HG03469 (cell line): ENCODE data around the gene LMF2.

ENCODE experiments used
- ATAC-seq: cut with Tn5 transposase; IDR thresholded peaks from one replicate; pipeline ENCODE4 v1.9.1; 2021; ENCODE audit warnings: mild to moderate bottlenecking, moderate library complexity, moderate number of reproducible peaks; ENCODE audit not compliant: unreplicated experiment

Gene LMF2

DNA sequence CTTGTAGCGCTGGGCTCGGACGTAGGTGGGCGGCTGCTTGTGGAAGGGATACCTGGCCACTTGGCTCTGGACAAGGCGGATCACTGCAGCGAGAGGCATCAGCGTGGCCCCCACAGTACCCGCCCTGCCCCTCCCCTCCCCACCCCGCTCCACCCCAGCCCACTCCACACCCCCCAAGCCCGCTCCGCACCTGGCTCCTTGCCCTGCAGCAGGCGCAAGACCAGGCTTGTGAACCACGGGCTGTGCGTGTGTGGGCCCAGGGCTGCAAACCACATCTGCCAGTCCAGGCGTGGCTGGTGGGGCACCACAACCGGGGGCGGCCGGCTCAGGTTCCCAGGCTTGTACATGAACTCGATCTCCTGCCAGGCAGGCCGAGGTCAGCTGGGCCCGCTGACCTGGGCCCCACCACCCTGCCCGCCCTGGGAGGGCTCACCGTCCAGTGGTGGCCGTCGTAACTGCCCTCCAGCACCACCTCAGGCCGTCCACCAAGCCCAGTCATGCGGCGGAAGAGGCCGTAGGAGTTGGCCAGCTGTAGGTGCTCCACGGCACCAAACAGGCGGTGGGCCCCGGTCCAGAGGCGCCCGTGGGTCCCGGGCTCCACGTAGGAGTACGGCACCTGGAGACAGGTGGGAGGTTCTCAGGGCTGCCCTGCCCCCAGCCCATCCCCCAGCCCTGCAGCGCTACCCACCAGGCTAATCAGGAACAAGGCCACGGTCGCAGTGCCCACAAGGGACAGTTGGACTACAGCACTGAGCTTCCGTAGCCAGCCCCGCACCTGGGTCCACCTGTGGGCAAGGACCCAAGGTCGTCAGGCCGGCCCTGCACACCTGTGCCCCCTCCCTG, 2.9 kb downstream of the LMF2 start:
- ATAC-seq: no peak

DNA sequence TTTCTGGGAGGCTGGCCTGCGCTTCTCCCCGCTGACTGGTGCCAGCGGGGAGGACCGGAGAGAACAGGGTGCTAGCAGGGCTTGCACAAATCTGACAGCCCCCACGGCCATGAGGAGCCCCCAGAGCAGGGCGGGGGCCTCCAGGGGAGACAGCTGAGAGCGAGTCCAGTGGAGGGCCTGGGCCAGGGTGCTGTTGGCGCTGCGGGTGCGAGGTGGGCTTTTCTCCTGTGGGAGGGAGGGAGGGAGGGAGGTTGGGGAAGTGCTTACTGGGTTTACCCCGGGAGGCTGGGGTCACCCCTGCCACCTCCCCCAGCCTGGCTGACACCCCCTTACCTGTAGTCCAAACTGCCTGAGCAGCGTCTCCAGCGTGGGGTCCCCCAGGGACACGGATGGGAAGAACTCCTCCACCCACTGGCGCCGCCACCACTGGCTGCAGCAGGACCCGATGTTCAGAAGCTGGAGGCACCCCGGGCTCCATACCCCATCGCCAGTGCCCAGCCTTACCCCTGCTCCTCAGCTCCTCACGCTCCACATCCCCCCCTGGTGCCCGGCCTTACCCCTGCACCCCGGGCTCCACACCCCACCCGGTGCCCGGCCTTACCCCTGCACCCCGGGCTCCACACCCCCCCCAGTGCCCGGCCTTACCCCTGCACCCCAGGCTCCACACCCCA, 3.9 kb downstream of the LMF2 start:
- no peak for ATAC-seq

DNA sequence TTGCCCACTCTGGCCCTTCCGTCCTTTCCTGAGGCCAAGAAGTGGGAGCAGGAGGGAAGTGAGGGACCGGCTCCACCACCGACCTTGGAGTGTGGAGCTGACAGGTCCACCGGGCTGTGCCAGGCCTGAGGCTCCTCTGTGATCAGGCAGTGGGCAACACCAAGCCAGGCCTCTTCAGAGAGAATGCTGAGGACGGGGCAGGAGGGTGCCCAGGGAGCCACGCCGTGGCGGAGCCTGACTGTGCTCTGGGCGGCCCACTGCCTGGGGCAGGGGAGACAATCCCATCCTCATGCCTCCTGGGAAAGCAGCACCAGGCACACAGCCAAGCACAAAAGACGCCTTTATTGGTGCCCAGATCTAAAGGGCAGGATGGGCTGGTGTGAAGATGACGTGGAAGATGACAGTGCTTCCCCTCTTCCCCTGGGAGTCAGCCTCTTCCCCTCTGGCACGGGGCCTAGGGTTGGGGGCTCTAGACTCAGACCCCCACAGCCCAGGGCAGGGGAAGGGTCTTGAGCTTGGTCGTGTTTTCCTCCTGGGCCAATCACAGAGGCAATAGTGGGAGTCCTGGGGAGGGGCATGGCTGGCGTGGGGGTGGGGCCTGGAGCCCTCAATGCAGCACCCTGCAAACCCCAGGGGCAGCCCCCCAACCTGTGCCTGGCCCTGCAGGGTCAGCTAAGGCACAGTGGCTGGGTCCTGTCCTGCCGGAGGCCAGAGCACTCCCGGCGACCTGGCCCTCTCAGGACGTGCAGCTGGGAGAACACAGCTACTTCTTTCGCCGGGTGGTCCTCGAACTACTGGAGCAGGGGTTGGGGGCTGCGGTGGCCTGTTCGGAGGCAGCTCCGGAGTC, 4.7 kb downstream of the LMF2 start:
- ATAC-seq: no peak

DNA sequence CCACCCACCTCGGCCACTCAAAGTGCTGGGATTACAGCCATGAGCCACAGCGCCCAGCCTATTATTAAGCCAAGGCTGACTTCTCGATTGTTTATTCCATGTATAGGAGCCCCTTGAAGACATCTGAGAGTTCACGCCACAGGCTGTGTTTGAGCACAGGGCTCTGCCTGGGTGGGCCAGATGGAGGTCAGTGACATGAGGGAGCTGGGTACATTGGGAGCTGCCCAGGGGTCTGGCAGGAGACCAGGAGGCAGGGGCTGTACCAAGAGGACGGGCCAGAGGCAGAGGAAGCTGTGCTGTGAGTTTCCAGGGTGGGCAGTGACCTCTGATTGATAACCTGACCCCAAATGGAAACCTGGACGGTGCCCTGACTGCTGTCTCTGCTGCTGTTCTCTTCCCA, 5.4 kb downstream of the LMF2 start:
- ATAC-seq: no peak

DNA sequence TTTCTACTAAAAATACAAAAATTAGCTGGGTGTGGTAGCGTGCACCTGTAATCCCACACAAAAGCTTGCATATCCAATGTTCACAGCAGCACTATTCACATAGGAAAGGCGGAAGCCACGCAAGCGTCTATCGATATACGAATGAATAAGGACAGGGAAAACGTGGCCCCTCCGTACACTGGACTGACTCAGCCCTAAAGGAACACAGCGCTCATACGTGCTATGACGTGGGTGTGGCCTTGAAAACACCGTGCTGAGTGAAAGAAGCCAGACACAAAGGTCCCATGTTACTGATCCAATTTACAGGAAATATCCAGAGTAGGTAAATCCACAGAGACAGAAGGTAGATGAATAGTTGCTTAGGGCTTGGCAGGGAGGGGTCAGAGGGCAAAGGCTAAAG, 7.0 kb downstream of the LMF2 start:
- ATAC-seq: no peak

DNA sequence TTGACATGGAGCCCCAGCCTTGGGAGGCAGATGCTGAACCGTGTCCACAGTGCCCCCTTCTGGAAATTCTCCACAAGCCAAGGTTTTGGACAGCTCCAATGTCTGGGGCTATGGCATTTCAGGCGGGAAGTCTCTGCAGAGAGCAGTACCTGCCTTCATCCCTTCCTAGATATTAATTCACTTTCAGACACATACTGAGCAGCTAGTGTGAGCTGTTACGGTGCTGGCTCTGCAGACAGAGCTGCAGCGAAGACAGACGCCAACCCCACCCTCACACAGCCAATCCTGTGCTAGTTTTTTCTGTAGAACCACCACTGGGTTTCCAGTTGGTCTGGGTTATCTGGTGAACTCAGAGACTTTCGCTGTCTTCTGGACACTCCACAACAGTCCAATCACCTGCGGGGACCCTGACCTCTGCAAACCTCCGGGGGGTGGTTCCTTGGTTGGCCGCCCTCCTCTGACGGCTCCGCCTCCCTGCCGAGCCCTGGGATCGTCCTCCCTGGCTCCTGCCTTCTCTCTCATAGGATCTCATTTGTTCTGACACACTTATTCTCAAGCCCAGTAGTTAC, 9.1 kb downstream of the LMF2 start:
- ATAC-seq: no peak

DNA sequence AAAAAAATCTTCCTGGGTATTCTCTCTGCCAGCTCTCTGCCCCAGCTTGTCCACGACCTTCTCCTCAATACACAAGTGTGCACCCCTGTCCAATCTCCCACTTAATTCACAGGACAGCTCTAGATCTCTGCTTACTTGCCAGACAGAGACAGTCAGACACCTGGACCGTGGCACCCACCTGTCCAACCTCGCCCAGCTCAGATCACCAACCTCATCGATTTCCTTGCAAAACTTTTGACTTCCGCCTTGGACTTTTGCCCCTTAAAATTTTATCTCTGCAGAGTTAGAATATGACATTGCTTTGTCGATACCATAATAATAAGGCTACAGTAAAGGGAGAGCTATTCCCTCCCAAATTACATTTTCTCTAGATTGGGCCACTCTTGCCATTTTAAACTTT, 10.4 kb downstream of the LMF2 start:
- no peak for ATAC-seq

DNA sequence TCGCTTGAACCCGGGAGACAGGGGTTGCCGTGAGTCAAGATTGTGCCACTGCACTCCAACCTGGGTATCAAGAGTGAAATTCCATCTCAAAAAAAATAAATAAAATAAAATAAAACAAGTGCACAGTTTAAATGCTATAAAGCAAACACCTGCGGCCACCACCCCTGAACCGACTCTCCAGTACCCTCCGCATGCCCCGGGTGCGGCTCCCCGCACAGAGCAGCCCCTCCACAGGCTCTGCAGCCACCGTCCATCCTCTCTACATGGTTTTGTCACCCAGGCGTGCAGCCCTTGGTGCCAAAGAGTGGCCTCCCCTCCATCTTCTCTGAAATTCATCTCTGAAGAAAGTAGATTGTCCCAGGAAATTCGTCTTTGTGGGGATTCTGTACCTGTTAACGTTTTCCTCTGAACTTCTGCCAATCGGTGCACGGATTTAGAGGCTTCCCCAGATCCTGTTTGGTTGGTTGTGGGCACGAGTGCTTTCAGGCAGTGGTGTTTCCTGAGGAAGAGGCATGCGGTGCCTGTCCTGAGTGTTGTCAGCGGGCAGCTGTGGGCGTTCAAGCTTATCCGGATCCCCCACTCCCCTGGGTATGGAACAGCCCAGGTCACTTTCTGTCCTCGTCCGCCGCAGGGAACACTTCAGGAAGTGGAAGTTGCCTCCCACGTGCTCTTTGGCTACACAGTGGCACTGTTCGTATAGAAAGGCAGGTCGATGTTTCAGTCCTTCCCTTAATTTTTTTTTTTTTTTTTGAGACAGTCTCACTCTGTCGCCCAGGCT, 16.8 kb downstream of the LMF2 start:
- no peak for ATAC-seq

DNA sequence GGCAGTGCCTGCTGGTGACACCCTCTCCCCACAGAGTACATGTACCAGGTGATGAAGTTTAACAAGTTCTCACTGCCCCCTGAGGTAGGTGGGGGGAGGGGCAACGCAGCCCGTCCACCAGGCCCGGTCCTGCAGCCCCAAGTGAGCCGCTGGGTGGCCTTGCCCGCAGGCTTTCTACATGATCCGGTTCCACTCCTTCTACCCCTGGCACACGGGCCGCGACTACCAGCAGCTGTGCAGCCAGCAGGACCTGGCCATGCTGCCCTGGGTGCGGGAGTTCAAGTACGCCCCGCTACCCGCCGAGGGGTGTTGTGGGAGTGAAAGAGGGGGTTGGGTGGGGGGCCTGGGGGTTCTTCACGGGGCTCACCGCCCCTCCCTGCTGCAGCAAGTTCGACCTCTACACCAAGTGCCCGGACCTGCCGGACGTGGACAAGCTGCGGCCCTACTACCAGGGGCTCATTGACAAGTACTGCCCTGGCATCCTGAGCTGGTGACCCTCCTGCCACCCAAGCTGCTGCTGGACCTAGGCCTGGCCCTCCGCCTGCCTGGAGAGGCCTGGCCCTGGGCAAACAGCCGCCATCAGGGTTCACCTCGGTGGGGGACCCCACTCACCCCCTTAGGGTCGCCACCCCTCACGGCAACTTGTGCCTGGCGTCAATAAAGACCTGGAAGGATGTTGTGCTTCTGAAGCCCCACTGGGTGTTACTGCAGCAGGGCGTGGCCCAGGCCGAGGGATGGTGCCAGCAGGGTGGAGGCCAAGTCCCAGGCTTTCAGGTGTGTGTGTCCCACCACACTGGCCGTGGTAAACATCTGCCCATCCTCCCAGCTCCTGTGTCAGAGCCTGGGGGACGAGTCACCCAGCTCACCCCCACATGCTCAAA, 17.9 kb downstream of the LMF2 start:
- no peak for ATAC-seq

DNA sequence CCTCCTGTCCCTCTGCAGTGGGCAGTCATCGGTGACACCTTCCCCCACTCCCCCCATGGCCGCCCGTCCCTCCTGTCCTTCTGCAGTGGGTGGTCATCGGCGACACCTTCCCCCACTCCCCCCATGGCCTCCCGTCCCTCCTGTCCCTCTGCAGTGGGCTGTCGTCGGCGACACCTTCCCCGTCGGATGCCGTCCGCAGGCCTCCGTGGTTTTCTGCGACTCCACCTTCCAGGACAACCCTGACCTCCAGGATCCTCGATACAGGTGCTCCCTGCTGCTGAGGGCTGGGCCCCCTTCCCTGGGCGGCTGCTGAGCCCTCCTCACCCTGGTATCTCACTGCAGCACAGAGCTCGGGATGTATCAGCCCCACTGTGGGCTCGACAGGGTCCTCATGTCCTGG, 18.6 kb downstream of the LMF2 start:
- no peak for ATAC-seq

DNA sequence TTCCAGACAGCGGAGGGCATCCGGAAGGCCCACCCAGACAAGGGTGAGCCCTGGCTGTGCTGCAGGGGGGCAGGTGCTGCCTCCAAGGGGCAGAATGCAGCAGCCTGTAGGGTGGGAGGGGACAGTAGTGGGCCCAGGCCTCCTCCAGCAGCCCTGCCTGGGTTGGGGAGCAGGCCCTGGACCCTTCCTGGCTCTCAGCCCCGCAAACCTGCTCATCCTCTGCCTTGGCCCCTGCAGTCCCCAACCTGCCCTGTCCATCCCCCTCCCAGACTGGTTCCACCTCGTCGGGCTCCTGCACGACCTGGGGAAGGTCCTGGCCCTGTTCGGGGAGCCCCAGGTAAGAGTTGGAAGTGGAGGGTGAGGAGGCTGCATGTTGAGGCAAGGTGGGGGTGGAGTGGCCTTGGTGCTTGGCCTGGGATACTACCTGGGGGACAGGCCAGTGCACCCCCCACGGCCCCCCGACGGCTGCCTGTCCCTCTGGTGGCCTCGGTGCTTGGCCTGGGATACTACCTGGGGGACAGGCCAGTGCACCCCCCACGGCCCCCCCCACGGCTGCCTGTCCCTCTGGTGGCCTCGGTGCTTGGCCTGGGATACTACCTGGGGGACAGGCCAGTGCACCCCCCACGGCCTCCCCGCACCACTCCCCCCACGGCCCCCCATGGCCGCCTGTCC, 19.4 kb downstream of the LMF2 start:
- ATAC-seq: no peak

DNA sequence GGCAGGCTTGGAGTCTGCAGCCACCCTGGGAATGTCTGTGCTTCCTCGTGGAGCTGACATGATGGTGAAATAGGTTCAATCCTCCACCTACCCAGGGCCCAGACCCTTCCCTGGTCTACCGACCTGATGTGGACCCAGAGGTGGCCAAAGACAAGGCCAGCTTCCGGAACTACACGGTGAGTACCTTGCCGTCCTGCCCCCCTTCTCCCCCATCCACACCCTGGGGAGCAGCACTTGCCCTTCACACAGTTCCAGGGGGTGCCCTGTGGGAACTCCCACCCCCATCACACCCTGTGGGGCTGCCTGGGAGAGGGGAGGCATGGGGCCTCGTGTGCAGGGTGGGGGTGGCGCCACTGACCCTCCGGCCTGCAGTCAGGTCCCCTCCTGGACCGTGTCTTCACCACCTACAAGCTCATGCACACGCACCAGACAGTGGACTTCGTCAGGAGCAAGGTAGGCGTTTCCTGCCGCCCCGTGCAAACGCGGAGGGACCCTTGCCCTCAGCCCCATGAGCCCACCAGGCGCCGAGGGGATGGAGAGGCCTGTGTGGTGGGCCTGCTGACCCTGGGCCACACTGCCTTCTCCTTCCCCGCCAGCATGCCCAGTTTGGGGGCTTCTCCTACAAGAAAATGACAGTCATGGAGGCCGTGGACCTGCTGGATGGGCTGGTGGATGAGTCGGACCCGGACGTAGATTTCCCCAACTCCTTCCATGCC, 20.1 kb downstream of the LMF2 start:
- no peak for ATAC-seq

DNA sequence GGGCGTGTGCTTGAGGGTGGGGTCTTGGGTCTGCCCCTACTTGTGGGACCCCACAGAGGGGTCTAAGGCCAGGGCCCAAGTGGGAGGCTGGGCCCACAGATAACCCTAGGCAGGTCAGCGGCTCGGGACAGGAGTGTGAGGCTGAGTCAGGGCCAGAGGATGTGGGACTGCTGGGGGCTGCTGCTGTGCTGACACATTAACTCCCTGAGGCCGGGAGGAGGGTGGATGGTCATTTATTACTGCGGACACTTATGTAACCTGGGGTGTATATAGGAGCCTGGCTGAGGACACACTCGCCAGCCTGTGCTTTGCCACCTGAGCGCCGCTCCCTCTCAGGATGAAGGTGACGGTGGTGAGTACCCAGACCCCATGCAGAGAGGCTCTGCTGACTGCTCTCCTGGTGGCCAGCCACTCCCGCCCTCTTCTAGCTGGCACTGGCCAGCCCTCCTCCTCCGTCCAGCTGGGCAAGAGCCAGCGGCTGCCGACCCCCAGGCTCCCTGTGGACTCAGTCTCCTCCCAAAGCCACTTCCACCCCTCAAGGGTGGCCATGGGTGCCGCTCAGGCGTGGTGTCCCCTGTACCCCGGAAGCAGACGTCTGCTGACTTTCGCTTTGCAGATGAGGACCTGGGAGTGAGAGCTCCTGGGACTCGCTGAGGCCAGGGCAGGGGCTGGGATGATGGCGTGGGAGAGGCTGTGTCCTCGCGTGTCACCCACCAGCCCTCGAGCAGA, 20.8 kb downstream of the LMF2 start, which contains the start of gene MIOX:
Gene MIOX (plus strand): TSS at position 299 of the 729 bp plus-strand sequence. CDS start 39 bp downstream, at position 338.
- no peak for ATAC-seq

DNA sequence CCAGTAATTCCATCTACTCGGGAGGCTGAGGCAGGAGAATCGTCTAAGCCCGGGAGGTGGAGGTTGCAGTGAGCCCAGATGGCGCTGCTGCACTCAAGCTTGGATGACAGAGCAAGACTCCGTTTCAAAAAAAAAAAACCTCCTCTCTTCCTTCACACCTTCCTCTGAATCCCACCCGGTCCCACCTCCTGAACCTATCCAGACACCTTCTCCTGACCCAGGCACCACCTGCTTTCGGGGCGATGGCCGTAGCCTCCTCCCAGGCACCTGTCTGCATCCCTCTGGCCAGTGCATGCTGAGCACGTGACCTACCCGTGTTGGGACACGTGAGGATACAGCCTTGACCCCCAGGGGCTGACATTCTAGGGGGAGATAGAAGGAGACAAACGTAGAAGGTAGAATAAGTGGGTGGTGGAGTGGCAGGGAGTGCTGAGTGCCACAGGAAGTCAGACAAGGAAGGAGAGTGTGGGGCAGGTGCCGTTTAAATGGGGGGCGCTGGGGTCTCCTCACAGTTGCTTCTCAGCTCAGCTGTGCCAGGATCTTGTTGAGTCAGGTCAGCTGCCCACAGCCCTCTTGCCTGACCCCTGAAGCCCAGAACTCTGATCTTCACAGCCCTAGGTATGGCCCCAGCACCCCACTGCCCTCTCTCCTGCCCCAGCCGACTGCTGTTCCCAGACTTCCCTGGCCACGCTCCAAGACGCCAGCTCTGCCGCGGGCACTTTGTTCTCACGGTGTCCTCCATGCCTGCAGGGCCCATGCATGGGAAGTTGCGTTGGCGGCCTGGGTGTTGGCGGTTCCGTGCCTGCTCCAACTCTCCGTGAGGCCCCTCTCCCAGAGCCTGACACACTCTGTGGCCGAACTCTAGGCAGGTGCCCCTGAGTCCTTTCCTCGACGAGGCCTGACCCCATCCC, 22.0 kb downstream of the LMF2 start:
- ATAC-seq: no peak

DNA sequence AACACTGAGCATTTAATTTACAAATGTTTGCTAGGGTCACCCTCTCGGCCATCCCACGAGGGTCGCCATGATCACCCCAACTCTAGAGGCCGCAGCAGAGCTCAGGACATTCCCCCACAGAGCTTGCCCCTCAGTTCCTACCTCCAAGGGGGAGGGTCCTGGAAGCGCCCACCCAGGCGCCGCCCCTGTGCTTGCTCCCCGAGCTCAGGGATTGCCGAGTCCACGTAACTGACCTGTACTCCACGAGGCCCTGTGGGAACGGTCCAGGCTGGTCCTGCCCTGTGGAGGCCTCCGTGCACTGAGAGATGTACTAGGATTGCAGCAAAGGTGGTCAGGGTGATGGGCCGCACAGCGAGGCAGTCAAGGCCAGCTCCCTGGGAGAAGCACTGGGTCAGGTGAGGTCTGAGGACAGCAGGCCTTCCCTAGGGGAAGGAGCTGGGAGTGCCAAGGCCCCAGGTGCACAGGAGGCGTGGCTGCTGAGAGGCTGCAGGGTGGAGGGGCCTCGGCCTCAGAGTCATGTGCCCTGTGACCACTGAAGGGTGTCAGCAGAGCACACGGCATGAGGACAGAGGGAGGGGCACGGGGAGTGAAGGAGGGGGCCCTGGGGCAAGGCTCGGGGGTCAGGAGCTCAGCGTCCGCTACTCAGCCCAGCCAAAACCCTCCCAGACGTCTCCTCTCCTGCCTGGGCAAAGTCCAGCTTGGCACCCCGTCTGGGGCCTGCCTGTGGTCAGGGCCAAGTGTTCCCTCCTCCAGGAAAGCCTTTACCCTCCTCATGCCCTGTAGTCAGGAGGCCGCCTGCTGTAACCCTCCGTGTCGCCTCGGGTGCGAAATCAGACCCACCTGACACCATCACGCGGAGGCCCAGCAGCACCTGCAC, 23.3 kb downstream of the LMF2 start:
- ATAC-seq: no peak
